Uterus (tissue), 2 donors: ENCODE measurements around the gene PARD3.

Experiments
- CTCF ChIP-seq, 4 experiments: fragments of 200-600 bp in 2 of 4; fragments of 450-650 bp in 2 of 4; sonication (generic) in 2 of 4; IDR thresholded peaks; one replicate each; pipeline ENCODE4 v1.5.1; 2016 to 2019; ENCODE audit warnings: antibody characterized with exemption in 4 of 4, mild to moderate bottlenecking in 2 of 4, moderate library complexity in 1 of 4
- POLR2A ChIP-seq, 2 donors: fragments of 450-650 bp; IDR thresholded peaks; one replicate each; pipeline ENCODE4 v1.6.1; 2016; ENCODE audit warnings: antibody characterized with exemption in 2 of 2, mild to moderate bottlenecking in 1 of 2, moderate library complexity in 1 of 2

- TF ChIP-seq CTCF (IDR thresholded peaks at IDR 0.05) (no peak), POLR2A (IDR thresholded peaks at IDR 0.05) (no peak)
Measured at GRCh38 chr10:34470307-34470706, 344.8 kb downstream of the PARD3 start.
